Measurements from ENCODE around the gene ZNF324B. TPM values are rescaled to one million over a fixed set of nuclear protein-coding genes. Genes with fewer than 3 reads are reported as not detected.

ZNF324B gene
- total and polyA plus RNA-seq, 2 of the 8 experiments (the other 6 are each of a cell fraction or from before 2014, with no cell fraction given), result 2.9 to 6.0 TPM

GRCh38 chr19:58456111-58456510 lies 4.7 kb downstream of the ZNF324B start (continued):
- no peak for TF ChIP-seq SUZ12 (IDR thresholded peaks at IDR 0.05; ENCODE audit: low read length)

All from H1 (cell line).